B cell (primary cell): Measurements from ENCODE around the gene AK4. TPM values are rescaled to one million over a fixed set of nuclear protein-coding genes. Genes with fewer than 3 reads are reported as not detected.
"Not testable (repeated sequence)": the region's sequence is repeated elsewhere in the genome, so short reads cannot be mapped to it uniquely, and the experiment has no call there.

Source experiments
- ATAC-seq: fragments of 200-7000 bp; cut with Tn5 transposase; one replicate; pipeline ENCODE4 v1.10.0; 2021; ENCODE audit warnings: low read depth, mild to moderate bottlenecking, moderate number of reproducible peaks, moderate library complexity
- CTCF ChIA-PET: fragments of 350-600 bp; sonication (Branson Sonifier 250); formaldehyde crosslinking; loops from one replicate; lab custom pipeline; 2021; ENCODE audit warnings: antibody characterized with exemption, inconsistent platforms; lab: Charles Lee
- POLR2A ChIA-PET: fragments of 350-600 bp; sonication (Branson Sonifier 250); formaldehyde crosslinking; loops from one replicate; lab custom pipeline; 2021; ENCODE audit warnings: antibody characterized with exemption; lab: Charles Lee
- DNase-seq: peaks from one replicate; pipeline ENCODE4 v3.0.0; 2013
- H2AFZ ChIP-seq: 2 replicates; pipeline ENCODE4 v1.6.1; 2012; ENCODE audit warnings: mild to moderate bottlenecking, low read depth, low read length; ENCODE audit not compliant: insufficient read depth, poor library complexity, severe bottlenecking
- H3K27ac ChIP-seq, 2 donors: 1 replicate in 1 of 2; 2 replicates in 1 of 2; pipeline ENCODE4 v1.5.1; 2012 to 2013; ENCODE audit warnings: low read length in 2 of 2, mild to moderate bottlenecking in 2 of 2, moderate library complexity in 1 of 2
- H3K27me3 ChIP-seq, 4 experiments: fragments of 200-600 bp in 1 of 4; sonication (generic) in 1 of 4; replicated peaks in 1 of 4; 1 replicate in 2 of 4; 2 replicates in 2 of 4; pipeline versions ENCODE4 v1.6.1 to v1.7.0; 2013 to 2016; ENCODE audit warnings: low read length in 3 of 4, mild to moderate bottlenecking in 2 of 4, mixed read lengths in 1 of 4, moderate library complexity in 1 of 4; ENCODE audit not compliant: insufficient read depth in 4 of 4, control insufficient read depth in 3 of 4; ENCODE audit errors: control extremely low read depth in 1 of 4
- H3K36me3 ChIP-seq, 2 experiments: replicated peaks in 1 of 2; 1 replicate in 1 of 2; 2 replicates in 1 of 2; pipeline versions ENCODE4 v1.6.1 to v1.7.1; 2013; ENCODE audit warnings: low read length in 1 of 2; ENCODE audit not compliant: insufficient read depth in 2 of 2, control insufficient read depth in 1 of 2; ENCODE audit errors: control extremely low read depth in 1 of 2, extremely low read depth in 1 of 2
- H3K4me1 ChIP-seq, 2 donors: fragments of 200-600 bp in 1 of 2; sonication (generic) in 1 of 2; 1 replicate in 1 of 2; 2 replicates in 1 of 2; pipeline versions ENCODE4 v1.5.1 to v1.6.1; 2013 to 2017; ENCODE audit warnings: low read length in 2 of 2; ENCODE audit not compliant: control insufficient read depth in 2 of 2, insufficient read depth in 2 of 2
- H3K4me2 ChIP-seq: replicated peaks from 2 replicates; pipeline ENCODE3; 2012; ENCODE audit warnings: mild to moderate bottlenecking, low read depth, low read length; ENCODE audit not compliant: poor library complexity, severe bottlenecking
- H3K4me3 ChIP-seq, 5 experiments: fragments of 200-600 bp in 1 of 5; sonication (generic) in 1 of 5; 1 replicate in 3 of 5; 2 replicates in 2 of 5; pipeline versions ENCODE4 v1.5.1 to v1.7.0; 2011 to 2016; ENCODE audit warnings: low read length in 4 of 5, mild to moderate bottlenecking in 4 of 5, low read depth in 2 of 5, control low read depth in 1 of 5, moderate library complexity in 1 of 5; ENCODE audit not compliant: insufficient read depth in 1 of 5; ENCODE audit errors: control extremely low read depth in 1 of 5, extremely low read depth in 1 of 5
- H3K79me2 ChIP-seq: fragments of 200-600 bp; sonication (generic); one replicate; pipeline ENCODE4 v1.6.0; 2016; ENCODE audit warnings: low read length; ENCODE audit not compliant: control insufficient read depth, insufficient read depth
- H3K9ac ChIP-seq: fragments of 200-600 bp; sonication (generic); 2 replicates; pipeline ENCODE4 v1.6.1; 2017; ENCODE audit warnings: mild to moderate bottlenecking, low read length, moderate library complexity
- H3K9me3 ChIP-seq, 3 donors: one replicate each; pipeline versions ENCODE4 v1.6.1 to v1.7.1; 2013; ENCODE audit warnings: low read length in 2 of 3; ENCODE audit not compliant: control insufficient read depth in 2 of 3, insufficient read depth in 1 of 3; ENCODE audit errors: control extremely low read depth in 1 of 3
- H4K20me1 ChIP-seq: 2 replicates; pipeline ENCODE4 v1.6.0; 2012; ENCODE audit warnings: mild to moderate bottlenecking, low read length; ENCODE audit not compliant: insufficient read depth, control insufficient read depth, poor library complexity, severe bottlenecking
- H3K27ac Mint-ChIP-seq: one replicate; pipeline ENCODE4 v1.8.0; 2021; ENCODE audit warnings: mixed read lengths
- H3K27me3 Mint-ChIP-seq: one replicate; pipeline ENCODE4 v1.8.0; 2021; ENCODE audit warnings: mixed read lengths
- H3K4me1 Mint-ChIP-seq: one replicate; pipeline ENCODE4 v1.8.0; 2021; ENCODE audit warnings: mixed read lengths
- H3K4me3 Mint-ChIP-seq: one replicate; pipeline ENCODE4 v1.8.0; 2021; ENCODE audit warnings: mixed read lengths
- H3K9me3 Mint-ChIP-seq: one replicate; pipeline ENCODE4 v1.8.0; 2022; ENCODE audit warnings: mixed read lengths; ENCODE audit not compliant: insufficient read depth
- CTCF ChIP-seq: fragments of 200-600 bp; IDR thresholded peaks from one replicate; pipeline ENCODE4 v1.8.0; 2022; ENCODE audit warnings: antibody characterized with exemption, mild to moderate bottlenecking
- EZH2 ChIP-seq: IDR thresholded peaks from 2 replicates; pipeline ENCODE4 v1.6.1; 2012; ENCODE audit warnings: borderline replicate concordance, low read depth, mild to moderate bottlenecking, moderate library complexity, low read length; ENCODE audit not compliant: insufficient read depth, poor library complexity, severe bottlenecking
- WGBS: methylation state at CpG from one replicate; pipeline ENCODE4 v1.1.5; 2013; ENCODE audit warnings: missing lambda C conversion rate; ENCODE audit not compliant: insufficient coverage; 5-methylcytosine and 5-hydroxymethylcytosine counted together
- intact Hi-C: fragments of 100-400 bp; cut with micrococcal nuclease; formaldehyde crosslinking; loops from one replicate; pipeline ENCODE4 v1.10.0; 2022
- polyA plus RNA-seq: library from polyadenylated mRNA; depleted of rRNA; stranded (reverse); fragments of >200 nt; gene quantifications from 2 replicates; pipeline ENCODE4 v1.2.3, GENCODE V29; 2012
- total RNA-seq, 2 donors: library from RNA; stranded (reverse); fragments of 120-200 nt in 1 of 2; gene quantifications; 1 replicate in 1 of 2; 2 replicates in 1 of 2; pipeline versions ENCODE4 v1.2.3 to v1.2.4, GENCODE V29; 2013 to 2022

Gene AK4
- total and polyA plus RNA-seq, 2 donors (not counting 1 experiment from before 2014, with no cell fraction given), result 0.34 TPM; not detected in 1

- H4K20me1 ChIP-seq, result no peaks in the 10 kb centered on the region
- intact Hi-C loops, result no loop called here
- TF ChIP-seq CTCF, result no peak
- TF ChIP-seq EZH2, result no peak
- WGBS, result 96% methylated on average over 4 of the region's 9 CpGs
- H3K4me1 Mint-ChIP-seq, result no peaks in the 10 kb centered on the region
- ATAC-seq (no peak), DNase-seq (no peak)
- no peak overlapping the region for H3K4me2 ChIP-seq
- H3K9me3 Mint-ChIP-seq, result no peaks in the 10 kb centered on the region
- no peak overlapping the region for H2AFZ ChIP-seq
- no peak overlapping the region for H3K4me3 ChIP-seq
- peaks cover 18% of the 10 kb centered on the region for H3K27me3 Mint-ChIP-seq
- H3K36me3 ChIP-seq, result no peaks in the 10 kb centered on the region
- H3K4me3 Mint-ChIP-seq, result no peak overlapping the region
- H3K27ac Mint-ChIP-seq, result no peak overlapping the region
- no peaks in the 10 kb centered on the region for H3K4me1 ChIP-seq
- peaks cover 0 to 5% (median 0%) of the 10 kb centered on the region in 4 experiments for H3K27me3 ChIP-seq
- no peaks in the 10 kb centered on the region for H3K79me2 ChIP-seq
- no peak overlapping the region for H3K27ac ChIP-seq
- ChIA-PET POLR2A (no interaction called here), CTCF (no interaction called here)
- no peak overlapping the region for H3K9ac ChIP-seq
- H3K9me3 ChIP-seq, result no peaks in the 10 kb centered on the region
Observed at GRCh38 chr1:65159801-65160523, 12.0 kb downstream of the AK4 start.

DNA sequence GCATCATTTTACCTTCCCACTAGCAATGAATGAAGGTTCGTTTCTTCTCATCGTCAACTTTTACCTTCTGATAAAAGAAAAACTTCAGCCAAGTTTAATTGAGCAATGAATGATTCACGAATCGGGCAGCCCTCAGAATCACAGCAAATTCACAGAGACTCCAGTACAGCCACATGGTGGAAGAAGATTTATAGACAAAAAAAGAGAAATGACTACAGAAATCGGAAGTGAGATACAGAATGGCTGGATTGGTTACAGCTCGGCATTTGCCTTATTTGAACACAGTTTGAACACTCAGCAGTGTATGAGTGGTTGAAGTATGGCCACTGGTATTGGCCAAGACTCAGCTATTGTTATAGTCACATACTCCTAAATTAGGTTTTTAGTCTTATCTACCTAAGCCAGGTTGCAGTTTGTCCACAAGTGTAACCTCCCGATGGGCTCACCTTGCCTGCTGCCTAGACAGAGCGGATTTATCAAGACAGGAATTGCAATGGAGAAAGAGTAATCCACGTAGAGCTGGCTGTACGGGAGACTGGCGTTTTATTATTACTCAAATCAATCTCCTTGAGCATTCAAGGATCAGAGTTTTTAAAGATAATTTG, 15.3 kb downstream of the AK4 start:
- Histone ChIP-seq H3K36me3 (no peaks in the 10 kb centered on the region), H3K79me2 (no peaks in the 10 kb centered on the region), H3K4me3 (no peak overlapping the region), H3K4me2 (no peak overlapping the region), H3K9ac (no peak overlapping the region), H3K9me3 (no peaks in the 10 kb centered on the region), H2AFZ (no peak overlapping the region), H3K27ac (no peak overlapping the region), H3K4me1 (no peaks in the 10 kb centered on the region), H4K20me1 (no peaks in the 10 kb centered on the region), H3K27me3 (peaks cover 0 to 5% (median 0%) of the 10 kb centered on the region in 4 experiments)
- ChIA-PET POLR2A (no interaction called here), CTCF (no interaction called here)
- Mint-ChIP-seq H3K9me3 (no peaks in the 10 kb centered on the region), H3K4me1 (no peaks in the 10 kb centered on the region), H3K27me3 (peaks cover 18% of the 10 kb centered on the region), H3K4me3 (no peak overlapping the region), H3K27ac (no peak overlapping the region)
- DNase-seq, result no peak
- intact Hi-C loops, result no loop called here
- TF ChIP-seq CTCF (no peak), EZH2 (no peak)
- no peak for ATAC-seq
- WGBS, result no CpG with 5 or more reads among the region's 11 CpGs

- WGBS, result no CpG with 5 or more reads among the region's 3 CpGs
- H4K20me1 ChIP-seq, ATAC-seq, H3K9me3 ChIP-seq, POLR2A ChIA-PET, H2AFZ ChIP-seq, H3K79me2 ChIP-seq, H3K36me3 ChIP-seq, DNase-seq, intact Hi-C loops, H3K27ac Mint-ChIP-seq, CTCF ChIA-PET, H3K27me3 ChIP-seq, H3K4me1 Mint-ChIP-seq, H3K4me3 Mint-ChIP-seq, H3K4me1 ChIP-seq, H3K4me2 ChIP-seq, H3K9me3 Mint-ChIP-seq, H3K4me3 ChIP-seq, H3K27ac ChIP-seq, H3K9ac ChIP-seq: not testable (repeated sequence)
- peaks cover 18% of the 10 kb centered on the region for H3K27me3 Mint-ChIP-seq
Observed at GRCh38 chr1:65164101-65164500, 16.1 kb downstream of the AK4 start.
